ENCODE results near the gene ODAD4. TPM values are rescaled to one million over a fixed set of nuclear protein-coding genes. Genes with fewer than 3 reads are reported as not detected.

ODAD4 gene
- total and polyA plus RNA-seq, 2 of the 8 experiments (the other 6 are each of a cell fraction or from before 2014, with no cell fraction given): 0.48 to 1.3 TPM

- TF ChIP-seq RNF2 (IDR thresholded peaks at IDR 0.05; ENCODE audit: borderline replicate concordance, low read depth, low read length, missing control alignments, poor library complexity, severe bottlenecking): no peak
- no peak for TF ChIP-seq BCL11A (IDR thresholded peaks at IDR 0.05; ENCODE audit: low read depth in 2 of 2, low read length in 2 of 2)
- no peak for TF ChIP-seq SRF (IDR thresholded peaks at IDR 0.05; ENCODE audit: low read depth, low read length)
- TF ChIP-seq GTF2F1 (IDR thresholded peaks at IDR 0.05; ENCODE audit: borderline replicate concordance, low read depth, low read length): no peak
Measured at GRCh38 chr17:41937970-41938954, 7.8 kb downstream of the ODAD4 start (continued).

Measured in H1 (cell line).